Left colon (tissue), 2 donors: ENCODE data around the gene SLIT3. TPM values are rescaled to one million over a fixed set of nuclear protein-coding genes. Genes with fewer than 3 reads are reported as not detected.
A peak's percentile ranks its signal among the peaks of the same experiment; 100 is the strongest.

Experiments used
- ATAC-seq: fragments of 200-7000 bp; cut with Tn5 transposase; one replicate; pipeline ENCODE4 v1.9.1; 2020; ENCODE audit warnings: mild to moderate bottlenecking, moderate library complexity
- DNase-seq, 2 donors: peaks; one replicate each; pipeline ENCODE4 v3.0.0-alpha.2; 2020
- intact Hi-C, 2 donors: fragments of 100-400 bp; cut with DNase I in 1 of 2; cut with micrococcal nuclease in 1 of 2; formaldehyde crosslinking; loops; one replicate each; pipeline versions ENCODE4 v1.11.2 to v1.14.0; 2022; cut with DNase I, micrococcal nuclease
- total RNA-seq, 2 donors: library from RNA; stranded (reverse); fragmentation: NEBNext Ultra II Directional; extraction: Animal tissue kit (Norgen Biotek cat#: 25700); gene quantifications; one replicate each; pipeline ENCODE4 v1.2.1, GENCODE V29; 2021
- donor health status: DM: no; HTN: no; CAD: no.
- donor health status: DM: yes; HTN: yes; CAD: no.

The SLIT3 gene
- total RNA-seq, 2 donors from 2014 or later: 6.1 to 15.7 TPM

- intact Hi-C loops: no loop called here
- no peak for ATAC-seq
- no peak for DNase-seq
Observed at GRCh38 chr5:168943091-168943884, 357.7 kb downstream of the SLIT3 start.

GRCh38 chr5:168941901-168942300 lies 359.0 kb downstream of the SLIT3 start:
- intact Hi-C loops: no loop called here
- ATAC-seq (no peak), DNase-seq (no peak)

GRCh38 chr5:168940712-168941111 lies 360.2 kb downstream of the SLIT3 start:
- intact Hi-C loops: no loop called here
- no peak for ATAC-seq
- DNase-seq: no peak

GRCh38 chr5:168939887-168940544 lies 360.9 kb downstream of the SLIT3 start:
- intact Hi-C loops: no loop called here
- DNase-seq (no peak), ATAC-seq (no peak)

- intact Hi-C loops: no loop called here
- DNase-seq (no peak), ATAC-seq (no peak)
Observed at GRCh38 chr5:168939156-168939800, 361.7 kb downstream of the SLIT3 start.

- intact Hi-C loops: no loop called here
- DNase-seq: no peak
- no peak for ATAC-seq
Observed at GRCh38 chr5:168936511-168936910, 364.4 kb downstream of the SLIT3 start.

GRCh38 chr5:168935183-168935582 lies 365.8 kb downstream of the SLIT3 start:
- intact Hi-C loops: no loop called here
- no peak for ATAC-seq
- DNase-seq: no peak

- intact Hi-C loops: no loop called here
- ATAC-seq: no peak
Observed at GRCh38 chr5:168934169-168934568, 366.8 kb downstream of the SLIT3 start.

GRCh38 chr5:168932400-168933189 lies 368.3 kb downstream of the SLIT3 start:
- ATAC-seq (no peak), DNase-seq (no peak)
- intact Hi-C loops: no loop called here

More at GRCh38 chr5:168934169-168934568, 366.8 kb downstream of the SLIT3 start:
- DNase-seq: no peak

- intact Hi-C loops: no loop called here
- ATAC-seq (no peak), DNase-seq (no peak)
Observed at GRCh38 chr5:168931638-168932345, 369.1 kb downstream of the SLIT3 start.

- intact Hi-C loops: no loop called here
- DNase-seq (no peak), ATAC-seq (no peak)
Observed at GRCh38 chr5:168929656-168930055, 371.3 kb downstream of the SLIT3 start.

- intact Hi-C loops: no loop called here
- DNase-seq (no peak), ATAC-seq (no peak)
Observed at GRCh38 chr5:168925160-168925559, 375.8 kb downstream of the SLIT3 start.

- intact Hi-C loops: no loop called here
- no peak for DNase-seq
- ATAC-seq: no peak
Observed at GRCh38 chr5:168921147-168921866, 379.6 kb downstream of the SLIT3 start.

GRCh38 chr5:168920019-168920810 lies 380.7 kb downstream of the SLIT3 start:
- no peak for ATAC-seq
- no peak for DNase-seq
- intact Hi-C loops: no loop called here

GRCh38 chr5:168917947-168918600 lies 382.9 kb downstream of the SLIT3 start:
- ATAC-seq (no peak), DNase-seq (no peak)
- intact Hi-C loops: no loop called here

- intact Hi-C loops: no loop called here
- ATAC-seq: no peak
- no peak for DNase-seq
Observed at GRCh38 chr5:168916852-168917251, 384.1 kb downstream of the SLIT3 start.

- ATAC-seq (no peak), DNase-seq (peak; percentile 19 to 47)
- intact Hi-C loops: no loop called here
Observed at GRCh38 chr5:168916266-168916665, 384.7 kb downstream of the SLIT3 start.
